D721Med (cell line): ENCODE results near the gene RYR3.

Experiments
- DNase-seq: peaks from one replicate; pipeline ENCODE4 v3.0.0; 2011; ENCODE audit warnings: low spot score; ENCODE audit not compliant: insufficient read length
- FAIRE-seq: peaks from 2 replicates; lab custom pipeline; 2011; peaks lifted over from hg19 to GRCh38; lab: Jason Lieb, UNC
- TF ChIP-seq, protein P1 (sequence below): IDR thresholded peaks from 2 replicates; pipeline ENCODE4 v1.5.1; 2012; ENCODE audit warnings: mild to moderate bottlenecking, control low read depth; ENCODE audit not compliant: insufficient read depth; ENCODE audit errors: missing control alignments

The RYR3 gene

DNA sequence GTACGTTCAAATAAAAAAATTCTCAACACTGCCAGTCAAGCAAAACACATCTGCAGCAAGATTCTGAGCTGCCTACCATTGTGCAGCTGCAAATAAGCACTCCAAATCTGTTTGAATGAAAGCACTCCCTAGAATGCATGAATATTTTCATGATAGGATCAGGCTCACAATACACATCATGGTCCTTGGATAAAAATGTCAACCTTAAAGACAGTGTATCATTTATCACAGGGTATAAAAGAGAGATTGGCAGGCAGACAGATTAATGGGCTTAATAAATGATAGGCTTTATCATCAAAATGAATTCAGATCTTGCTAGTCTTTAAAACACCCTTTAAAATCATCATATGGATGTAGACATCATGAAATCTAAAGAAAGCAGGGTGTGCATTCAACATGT, 9.2 kb downstream of the RYR3 start:
- DNase-seq (no peak), FAIRE-seq (no peak)
- TF ChIP-seq, protein P1, sequence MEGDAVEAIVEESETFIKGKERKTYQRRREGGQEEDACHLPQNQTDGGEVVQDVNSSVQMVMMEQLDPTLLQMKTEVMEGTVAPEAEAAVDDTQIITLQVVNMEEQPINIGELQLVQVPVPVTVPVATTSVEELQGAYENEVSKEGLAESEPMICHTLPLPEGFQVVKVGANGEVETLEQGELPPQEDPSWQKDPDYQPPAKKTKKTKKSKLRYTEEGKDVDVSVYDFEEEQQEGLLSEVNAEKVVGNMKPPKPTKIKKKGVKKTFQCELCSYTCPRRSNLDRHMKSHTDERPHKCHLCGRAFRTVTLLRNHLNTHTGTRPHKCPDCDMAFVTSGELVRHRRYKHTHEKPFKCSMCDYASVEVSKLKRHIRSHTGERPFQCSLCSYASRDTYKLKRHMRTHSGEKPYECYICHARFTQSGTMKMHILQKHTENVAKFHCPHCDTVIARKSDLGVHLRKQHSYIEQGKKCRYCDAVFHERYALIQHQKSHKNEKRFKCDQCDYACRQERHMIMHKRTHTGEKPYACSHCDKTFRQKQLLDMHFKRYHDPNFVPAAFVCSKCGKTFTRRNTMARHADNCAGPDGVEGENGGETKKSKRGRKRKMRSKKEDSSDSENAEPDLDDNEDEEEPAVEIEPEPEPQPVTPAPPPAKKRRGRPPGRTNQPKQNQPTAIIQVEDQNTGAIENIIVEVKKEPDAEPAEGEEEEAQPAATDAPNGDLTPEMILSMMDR = no peak

DNA sequence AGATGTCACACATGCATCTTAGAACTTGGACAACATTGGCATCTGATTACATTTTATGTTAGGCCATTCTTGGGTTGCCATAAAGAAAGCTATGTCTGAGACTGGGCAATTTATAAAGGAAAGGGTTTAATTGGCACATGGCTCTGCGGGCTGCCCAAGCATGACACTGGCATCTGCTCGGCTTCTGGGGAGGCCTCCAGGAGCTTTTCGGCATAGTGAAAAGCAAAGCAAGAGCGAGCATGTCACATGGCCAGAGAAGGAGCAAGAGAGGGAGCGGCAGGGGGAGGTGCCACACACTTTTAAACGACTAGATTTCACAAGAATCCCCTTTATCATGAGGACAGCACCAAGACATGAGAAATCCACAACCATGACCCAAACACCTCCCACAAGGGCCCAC, 11.3 kb downstream of the RYR3 start:
- TF ChIP-seq, protein P1 = no peak
- DNase-seq = no peak
- FAIRE-seq = no peak

DNA sequence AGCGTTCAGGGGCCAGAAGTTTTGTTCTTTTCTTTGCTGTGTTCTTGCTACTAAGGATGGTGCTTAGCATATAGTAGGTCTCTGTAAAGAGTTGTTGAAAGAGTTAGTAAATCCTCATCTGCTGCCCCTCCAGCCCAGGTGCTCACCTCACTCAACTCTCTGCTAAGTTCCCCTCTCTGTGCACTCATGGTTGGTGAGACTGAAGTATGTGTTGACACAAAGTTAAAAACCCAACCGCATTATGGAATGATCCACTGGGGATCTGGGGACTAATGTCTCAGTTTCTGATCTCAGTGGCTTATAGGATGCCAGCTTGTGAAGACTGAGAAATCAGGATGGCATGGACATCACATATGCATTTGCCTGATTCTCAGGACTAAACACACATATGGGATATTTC, 13.8 kb downstream of the RYR3 start:
- FAIRE-seq = no peak
- no peak for DNase-seq
- TF ChIP-seq, protein P1 = no peak

DNA sequence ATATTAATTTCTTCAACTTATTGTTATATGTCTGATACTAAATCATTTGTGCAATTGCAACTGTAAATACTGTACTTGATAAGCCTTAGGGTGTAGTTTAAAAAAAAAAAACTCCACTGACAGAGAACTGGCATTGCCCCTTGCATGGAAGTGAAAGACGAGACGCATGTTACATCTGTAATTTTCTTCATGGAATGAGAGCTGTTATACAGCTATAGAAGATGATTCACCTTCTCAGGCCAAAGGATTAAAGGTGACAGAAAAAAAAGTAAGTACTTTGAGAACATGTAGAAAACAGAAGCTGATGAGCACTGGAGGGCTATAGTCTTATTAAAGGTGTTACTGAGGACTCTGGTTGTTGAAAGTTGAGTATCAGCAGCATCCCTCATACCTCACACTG, 16.1 kb downstream of the RYR3 start:
- FAIRE-seq = no peak
- TF ChIP-seq, protein P1 = no peak

DNA sequence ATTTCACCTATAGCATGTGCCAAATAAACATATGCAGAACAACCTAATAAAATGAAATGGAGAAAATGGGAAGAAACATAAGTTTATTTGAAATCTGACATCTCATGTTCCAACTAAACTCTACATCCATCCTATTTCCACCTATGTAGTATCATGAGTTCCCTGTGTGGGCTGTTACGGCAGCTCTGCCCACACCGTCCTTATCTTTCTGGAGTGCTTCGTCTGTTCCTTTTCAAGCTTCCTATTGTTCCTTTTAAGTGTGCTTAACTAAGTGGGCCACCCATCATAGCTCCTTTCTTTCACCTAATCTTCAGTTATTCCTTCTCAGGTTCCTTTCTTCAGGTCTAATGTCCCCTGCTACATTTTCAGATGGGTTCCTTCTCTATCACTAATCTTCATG, 17.3 kb downstream of the RYR3 start:
- DNase-seq (no peak), FAIRE-seq (no peak)
- TF ChIP-seq, protein P1 = no peak

More for the DNA sequence above, 16.1 kb downstream of the RYR3 start:
- no peak for DNase-seq

DNA sequence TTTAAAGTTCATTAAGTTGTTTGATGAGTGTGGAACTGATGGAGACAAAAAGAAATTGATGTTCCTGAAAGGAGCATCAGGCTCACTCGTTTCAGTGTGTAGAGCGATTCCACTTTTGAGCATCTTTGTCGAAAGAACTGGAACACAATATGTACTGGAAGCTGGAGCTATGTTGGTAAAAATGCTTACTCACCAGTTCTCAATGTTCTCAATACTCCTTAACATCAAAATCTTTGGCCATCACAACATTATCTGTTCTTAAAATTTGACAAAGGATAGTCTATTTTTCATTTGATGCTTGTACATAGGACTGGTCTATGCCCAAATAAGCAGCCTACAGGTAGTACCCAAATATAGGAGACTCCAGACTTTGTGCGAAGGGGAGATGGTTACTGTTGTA, 18.7 kb downstream of the RYR3 start:
- FAIRE-seq (no peak), DNase-seq (no peak)
- TF ChIP-seq, protein P1 = no peak

DNA sequence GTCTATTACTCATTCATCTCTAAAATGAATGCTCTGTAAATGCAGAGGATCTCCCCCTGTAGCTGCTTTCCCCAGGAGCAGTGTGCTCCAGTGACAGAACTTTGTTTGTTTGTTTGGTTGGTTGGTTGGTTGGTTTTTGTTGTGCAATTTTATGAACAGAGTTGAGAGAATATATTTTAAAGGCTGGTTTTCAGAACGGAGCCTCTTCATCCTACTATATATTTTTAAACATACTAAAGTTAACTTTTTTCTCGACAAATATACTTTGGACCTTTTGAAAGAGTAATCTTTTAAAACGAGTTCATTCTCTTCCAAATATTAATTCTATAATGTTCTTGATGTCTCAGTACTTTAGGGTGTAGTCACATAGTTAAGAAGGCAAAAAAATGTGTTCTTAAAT, 20.2 kb downstream of the RYR3 start:
- FAIRE-seq (no peak), DNase-seq (no peak)
- TF ChIP-seq, protein P1 = no peak
